Loucy (cell line): ENCODE data around the gene WFIKKN1.

ENCODE experiments used
- CTCF ChIP-seq: fragments of 200-600 bp; sonication (generic); conservative IDR thresholded peaks from 2 replicates; pipeline ENCODE4 v1.5.1; 2014; ENCODE audit warnings: mild to moderate bottlenecking, antibody characterized with exemption, low read length
- EZH2phosphoT487 ChIP-seq: fragments of 200-600 bp; IDR thresholded peaks from 2 replicates; pipeline ENCODE4 v1.6.1; 2018; ENCODE audit warnings: antibody characterized with exemption, mild to moderate bottlenecking, moderate library complexity, borderline replicate concordance

DNA sequence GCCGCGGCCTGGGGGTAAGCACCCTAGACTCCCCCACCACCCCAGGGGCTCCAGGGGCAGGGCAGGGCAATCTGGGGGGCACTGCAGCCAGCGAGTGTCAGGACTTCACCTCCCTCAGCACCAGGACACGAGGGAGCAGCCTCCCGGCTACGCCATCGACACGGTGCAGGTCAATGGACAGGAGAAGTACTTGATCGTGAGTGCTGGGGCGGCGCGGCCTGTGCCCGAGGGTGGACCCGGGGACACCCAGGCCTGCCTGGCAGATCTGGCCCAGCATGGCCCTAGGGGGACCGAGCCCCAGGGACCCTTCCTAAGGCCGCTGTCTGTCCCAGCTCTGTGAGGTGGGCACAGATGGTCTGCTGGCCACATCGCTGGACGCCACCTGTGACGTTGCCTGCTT, 41.6 kb downstream of the WFIKKN1 start:
- TF ChIP-seq CTCF = no peak
- no peak for TF ChIP-seq EZH2phosphoT487
